Astrocyte of the cerebellum (primary cell): ENCODE data around the gene BSN.

ENCODE experiments used
- DNase-seq: peaks from one replicate; pipeline ENCODE4 v3.0.0-alpha.2; 2011; ENCODE audit warnings: low read depth
- H3K4me3 ChIP-seq: 2 replicates; pipeline ENCODE4 v1.5.1; 2011; ENCODE audit warnings: mild to moderate bottlenecking, low read depth, low read length, moderate library complexity
- CTCF ChIP-seq: IDR thresholded peaks from 2 replicates; pipeline ENCODE4 v1.5.1; 2012; ENCODE audit warnings: low read length, low read depth, moderate library complexity, mild to moderate bottlenecking; ENCODE audit errors: missing control alignments
- in situ Hi-C: cut with HindIII; loops from 2 replicates; pipeline ENCODE4 v1.10.0; 2017; ENCODE audit warnings: low sequenced_read_pairs

BSN gene

GRCh38 chr3:49705390-49705960 is 151.2 kb downstream of the BSN start:
- TF ChIP-seq CTCF, result no peak
- no peak overlapping the region for H3K4me3 ChIP-seq
- in situ Hi-C loops, result no loop called here
- DNase-seq, result no peak

- no peak for TF ChIP-seq CTCF
- H3K4me3 ChIP-seq, result no peak overlapping the region
- no peak for DNase-seq
- in situ Hi-C loops, result no loop called here
These were observed 152.3 kb downstream of the BSN start for GRCh38 chr3:49706456-49707112.

- DNase-seq, result no peak
- no peak overlapping the region for H3K4me3 ChIP-seq
- no peak for TF ChIP-seq CTCF
- in situ Hi-C loops, result no loop called here
These were observed 152.8 kb downstream of the BSN start for GRCh38 chr3:49707113-49707480.

GRCh38 chr3:49709852-49710251 is 155.6 kb downstream of the BSN start:
- no peak overlapping the region for H3K4me3 ChIP-seq
- DNase-seq, result no peak
- no peak for TF ChIP-seq CTCF
- in situ Hi-C loops, result no loop called here

GRCh38 chr3:49711489-49711888 is 157.2 kb downstream of the BSN start:
- no peak overlapping the region for H3K4me3 ChIP-seq
- no peak for DNase-seq

GRCh38 chr3:49712166-49712565 is 157.9 kb downstream of the BSN start:
- H3K4me3 ChIP-seq, result no peak overlapping the region
- TF ChIP-seq CTCF, result no peak
- no peak for DNase-seq
- in situ Hi-C loops, result no loop called here

More at GRCh38 chr3:49711489-49711888, 157.2 kb downstream of the BSN start:
- in situ Hi-C loops, result no loop called here
- no peak for TF ChIP-seq CTCF
